GM12874 (cell line): ENCODE measurements around the gene PNPLA1.

ENCODE experiments used
- CTCF ChIP-seq: IDR thresholded peaks from 2 replicates; pipeline ENCODE4 v1.5.1; 2011; ENCODE audit warnings: low read depth, mild to moderate bottlenecking, control low read depth, low read length, moderate library complexity; ENCODE audit not compliant: insufficient read depth

The PNPLA1 gene

DNA sequence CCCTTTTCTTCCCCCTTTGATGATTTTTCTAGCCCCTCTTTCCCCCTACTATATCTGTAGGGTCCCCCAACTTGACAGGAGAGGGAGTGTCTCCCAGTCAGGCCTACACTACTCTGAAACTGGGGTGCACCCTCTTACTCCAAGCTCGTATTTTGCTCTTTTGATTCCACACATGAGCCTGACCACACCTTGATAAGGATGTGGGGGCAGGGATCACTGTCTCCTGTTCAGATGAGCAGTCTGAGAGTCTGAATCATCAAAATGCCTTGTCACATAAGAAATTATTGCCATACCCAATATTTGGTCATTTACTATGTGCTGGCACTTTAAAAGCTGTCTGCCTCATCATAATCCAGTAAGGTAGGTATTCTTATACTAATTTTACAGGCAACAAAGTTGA, 15.9 kb downstream of the PNPLA1 start:
- no peak for TF ChIP-seq CTCF

GRCh38 chr6:36286858-36287257, 17.0 kb downstream of the PNPLA1 start:
- TF ChIP-seq CTCF, result no peak

GRCh38 chr6:36289281-36289878, 19.5 kb downstream of the PNPLA1 start:
- TF ChIP-seq CTCF, result no peak

GRCh38 chr6:36290668-36291620, 21.1 kb downstream of the PNPLA1 start:
- no peak for TF ChIP-seq CTCF

DNA sequence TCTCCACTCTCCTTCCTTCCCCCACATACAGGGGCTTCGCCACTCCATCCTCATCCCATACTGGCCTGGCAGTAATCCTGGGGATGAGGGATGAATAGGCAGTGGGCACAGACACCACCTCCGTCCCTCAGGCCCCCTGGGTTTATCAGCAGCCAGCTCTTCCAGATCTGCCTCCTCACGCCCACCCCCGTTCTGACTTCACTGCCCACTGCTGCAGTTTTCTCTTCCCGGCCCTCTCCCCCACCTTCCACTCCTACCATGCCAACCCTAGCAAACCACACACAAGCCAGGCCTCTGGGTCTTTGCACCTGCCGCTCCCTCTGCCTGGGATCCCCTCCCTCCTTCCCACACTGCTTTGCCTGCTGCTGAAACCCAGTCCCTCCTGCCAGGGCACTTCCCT, 22.3 kb downstream of the PNPLA1 start:
- no peak for TF ChIP-seq CTCF

GRCh38 chr6:36296240-36296639, 26.4 kb downstream of the PNPLA1 start:
- TF ChIP-seq CTCF, result no peak

DNA sequence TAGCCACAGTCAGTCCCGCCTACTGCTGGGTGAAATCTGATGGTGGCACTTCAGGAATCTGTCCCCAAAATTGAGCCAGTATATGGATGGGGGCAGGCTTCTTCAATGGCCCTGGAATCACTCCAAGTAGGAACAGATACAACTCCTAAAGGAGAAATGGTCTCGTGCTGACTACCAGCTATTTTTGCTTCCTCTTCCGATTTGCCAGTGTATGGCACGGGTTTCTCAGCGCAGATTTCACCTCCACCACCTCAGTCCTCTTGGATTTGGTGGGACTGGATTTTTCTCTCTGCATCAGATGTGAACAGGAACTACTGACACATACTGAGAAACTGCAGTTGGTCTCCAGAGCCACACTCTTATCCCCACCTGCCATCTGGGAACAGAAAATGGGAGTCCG, 27.2 kb downstream of the PNPLA1 start:
- no peak for TF ChIP-seq CTCF
